Activated naive CD8-positive, alpha-beta T cell treated with anti-CD3 and anti-CD28 coated beads, Interleukin-2, amount 50 U/mL, for 16 hours (primary cell): ENCODE data around the gene NAE1.
"Not testable (repeated sequence)": the region's sequence is repeated elsewhere in the genome, so short reads cannot be mapped to it uniquely, and the experiment has no call there.

Experiments
- DNase-seq: peaks from one replicate; pipeline ENCODE4 v3.0.0-alpha.2; 2020; ENCODE audit warnings: low read depth, low spot score

Gene NAE1

DNA sequence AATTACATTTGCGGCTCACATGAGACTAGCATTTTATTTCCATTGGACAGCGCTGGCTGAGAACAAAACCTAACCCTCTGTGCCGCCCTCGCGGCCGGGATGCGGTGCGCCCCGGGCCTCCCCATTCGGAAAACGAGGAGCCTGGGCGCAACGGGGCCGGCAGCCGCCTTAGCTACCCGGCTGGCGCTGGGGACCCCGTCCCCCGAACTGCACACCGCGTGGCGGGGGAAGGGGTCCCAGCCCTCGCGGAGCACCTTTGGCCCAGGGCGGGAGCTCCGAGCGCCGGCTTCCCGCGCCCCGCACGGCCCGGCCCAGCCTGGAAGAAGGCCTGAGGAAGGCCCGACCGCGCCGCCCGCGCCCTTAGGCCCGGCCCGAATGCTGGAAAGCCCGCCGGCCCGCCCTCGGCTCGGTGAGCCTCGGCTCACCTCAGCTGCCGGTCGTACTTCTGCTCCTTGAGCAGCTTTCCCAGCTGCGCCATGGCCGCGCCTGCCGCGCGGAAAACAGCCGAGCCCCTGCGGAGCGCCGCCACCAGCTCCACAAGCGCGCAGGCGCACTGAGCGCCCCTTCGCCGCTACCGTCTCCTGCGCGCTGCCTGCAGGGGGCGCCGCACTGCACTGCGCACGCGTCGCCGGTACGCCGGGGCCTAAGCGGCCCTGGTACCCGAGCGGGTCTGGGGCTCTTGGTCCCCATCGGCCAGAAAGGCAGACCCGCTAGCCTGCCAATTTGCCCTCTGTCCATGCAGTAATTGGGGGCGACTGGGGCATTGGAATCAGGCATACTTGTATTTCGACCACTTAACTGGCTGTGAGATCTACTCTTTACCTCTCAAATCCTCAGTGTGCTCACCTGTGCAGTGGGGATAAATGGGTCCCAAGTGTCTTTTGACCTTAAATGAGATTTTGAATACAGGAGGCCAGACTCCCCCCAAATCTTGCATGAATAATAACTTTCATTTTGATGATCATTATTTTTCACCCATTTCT, at the start of gene NAE1:
Gene NAE1 (minus strand): TSS at position 555 of the 983 bp plus-strand sequence. CDS start 77 bp downstream, at position 478.
- DNase-seq, result peak; percentile 72

DNA sequence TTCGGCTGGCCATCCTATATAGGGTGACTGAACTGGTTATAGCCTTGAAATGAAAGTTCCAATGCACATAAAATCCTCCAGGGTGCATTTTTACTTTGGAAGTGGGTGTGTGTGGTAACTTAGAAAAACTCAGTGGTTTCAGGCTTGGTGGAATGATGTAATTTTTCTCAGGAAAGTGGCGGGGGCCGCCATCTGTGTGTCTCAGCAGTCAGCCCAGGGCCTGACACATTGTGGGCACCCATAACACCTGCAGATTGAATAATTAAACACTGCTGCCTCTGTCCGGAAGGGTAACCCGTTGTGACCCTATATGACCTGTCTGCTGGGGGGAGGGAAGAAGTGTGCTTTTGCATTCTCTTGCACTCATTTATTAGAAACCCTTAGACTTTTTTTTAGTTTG, 47.3 kb upstream of the NAE1 start:
- DNase-seq, result no peak

DNA sequence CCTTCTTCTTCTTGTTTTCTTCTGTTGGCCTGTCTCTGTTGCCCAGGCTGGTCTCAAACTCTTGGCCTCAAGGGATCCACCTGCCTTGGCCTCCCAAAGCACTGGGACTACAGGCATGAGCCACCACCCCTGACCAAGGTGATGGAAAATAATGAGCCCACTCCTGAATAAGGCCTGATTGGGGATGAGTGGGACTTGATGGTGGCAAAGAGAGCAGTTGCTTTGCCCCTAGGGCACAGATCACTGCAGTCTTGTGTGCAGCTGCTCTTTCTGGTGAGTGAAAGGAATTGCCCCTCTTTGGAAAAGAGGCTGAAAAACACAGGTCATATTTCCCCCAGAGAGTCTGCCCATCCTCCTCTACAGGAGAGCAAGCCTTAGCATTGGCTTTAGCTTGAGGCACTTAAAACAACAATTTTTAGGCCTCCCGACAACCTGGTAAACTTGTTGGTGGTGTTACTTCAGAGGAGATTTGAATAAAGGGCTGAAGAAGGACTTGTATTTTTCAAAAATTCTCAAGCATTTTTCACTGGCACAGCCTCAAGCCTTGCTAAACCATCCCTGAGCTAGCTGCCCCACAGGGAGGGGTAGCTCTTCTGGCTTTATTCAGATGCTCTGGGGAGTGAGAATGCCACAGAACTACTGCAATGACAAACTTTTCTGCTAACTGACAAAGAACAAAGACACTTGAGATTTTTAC, 43.5 kb upstream of the NAE1 start:
- no peak for DNase-seq

DNA sequence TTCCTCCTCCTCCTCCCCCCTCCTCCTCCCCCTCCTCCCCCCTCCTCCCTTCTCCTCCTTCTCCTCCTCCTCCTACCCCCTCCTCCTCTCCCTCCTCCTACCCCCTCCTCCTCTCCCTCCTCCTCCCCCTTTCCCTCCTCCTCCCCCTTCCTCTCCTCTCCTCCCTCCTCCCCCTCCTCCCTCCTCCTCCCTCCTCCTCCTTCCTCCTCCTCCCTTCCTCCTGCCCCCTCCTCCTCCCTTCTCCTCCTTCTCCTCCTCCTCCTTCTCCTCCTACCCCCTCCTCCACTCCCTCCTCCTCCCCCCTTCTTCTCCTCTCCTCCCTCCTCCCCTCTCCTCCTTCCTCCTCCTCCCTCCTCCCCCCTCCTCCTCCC, 42.9 kb upstream of the NAE1 start:
- DNase-seq, result no peak

DNA sequence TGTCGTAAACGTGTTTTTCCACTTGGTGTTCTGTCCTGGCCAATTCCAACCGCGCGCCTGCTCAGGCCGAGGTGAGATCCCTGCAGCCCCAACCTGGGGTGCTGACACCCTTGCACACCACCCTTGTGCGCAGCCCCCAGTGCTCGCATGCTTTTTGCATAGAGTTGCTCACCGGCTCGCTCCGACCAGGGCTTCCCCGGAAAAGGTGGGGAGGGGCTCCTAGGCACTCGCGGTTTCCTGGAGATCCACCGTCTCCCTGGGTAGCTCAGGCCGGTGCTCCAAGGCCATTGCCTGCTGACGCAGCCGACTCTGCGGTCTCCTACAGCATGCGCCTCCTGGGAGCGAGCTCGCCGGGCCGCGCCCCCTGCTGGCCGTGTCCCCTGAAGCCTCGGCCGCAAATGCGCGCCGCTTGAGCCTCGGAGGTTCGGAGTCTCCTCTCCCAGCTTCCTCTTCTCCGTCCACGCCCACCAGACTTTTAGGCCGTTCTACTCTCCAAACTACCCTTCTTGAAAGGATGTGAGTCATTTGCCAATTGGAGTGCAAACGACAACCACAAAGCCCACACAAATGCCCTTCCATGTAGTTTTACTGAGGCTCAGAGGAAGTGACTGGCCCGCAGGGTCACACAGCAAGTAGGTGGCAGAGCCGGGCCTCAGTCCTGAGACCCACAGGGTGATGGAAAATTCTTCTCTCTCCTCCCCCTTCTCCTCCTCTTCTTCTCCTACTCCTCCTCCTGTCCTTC, 42.3 kb upstream of the NAE1 start:
- DNase-seq, result peak; percentile 77

DNA sequence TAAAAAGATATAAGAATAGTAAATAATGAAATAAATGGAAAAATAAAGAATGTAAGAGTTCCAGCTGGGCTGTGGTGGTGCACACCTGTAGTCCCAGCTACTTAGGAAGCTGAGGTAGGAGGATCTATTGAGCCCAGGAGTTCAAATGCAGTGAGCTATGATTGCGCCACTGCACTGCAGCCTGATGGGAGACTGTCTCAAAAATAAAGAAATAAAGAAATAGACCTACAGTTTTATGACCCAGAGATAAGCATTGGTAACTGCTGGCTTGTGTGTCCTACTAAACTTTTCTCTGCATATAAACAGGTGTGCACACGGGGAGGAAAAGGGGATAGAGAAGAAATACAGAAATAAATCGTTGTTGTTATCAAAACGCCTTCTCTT, 41.8 kb upstream of the NAE1 start:
- DNase-seq, result no peak

DNA sequence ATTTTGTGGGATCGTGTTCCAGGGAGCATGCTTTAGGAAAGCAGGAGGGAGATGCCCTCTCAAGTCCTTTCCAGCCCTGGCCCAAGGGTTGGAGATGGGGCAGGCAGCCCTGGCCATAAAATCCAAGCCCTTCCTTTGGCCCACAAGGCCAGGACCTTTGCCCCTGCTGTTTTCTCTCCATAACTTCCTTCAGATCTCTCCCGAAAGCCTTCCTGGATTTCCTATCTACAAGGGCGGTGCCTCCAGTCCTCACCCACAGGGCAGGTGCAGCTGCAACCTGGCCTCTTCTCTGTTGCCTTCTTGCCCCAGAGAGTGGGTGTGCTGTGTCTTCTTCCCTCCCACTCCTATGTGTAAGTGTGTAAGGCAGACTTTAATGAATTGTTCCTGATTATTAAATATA, 41.1 kb upstream of the NAE1 start:
- no peak for DNase-seq

DNA sequence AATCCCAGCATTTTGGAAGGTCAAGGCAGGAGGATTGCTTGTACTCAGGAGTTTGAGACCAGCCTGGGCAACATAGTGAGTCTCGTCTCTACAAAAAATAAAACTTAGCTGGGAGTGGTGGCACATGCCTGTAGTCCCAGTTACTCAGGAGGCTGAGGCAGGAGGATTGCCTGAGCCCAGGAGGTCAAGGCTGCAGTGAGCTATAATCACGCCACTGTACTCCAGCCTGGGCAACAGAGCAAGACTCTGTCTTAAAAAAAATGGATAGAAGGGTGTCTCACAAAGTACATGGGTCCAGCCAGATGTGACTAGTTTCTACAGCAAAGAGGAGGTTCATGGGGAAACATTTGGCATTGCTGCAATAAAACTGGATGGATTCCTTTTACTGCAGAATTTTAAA, 40.6 kb upstream of the NAE1 start:
- DNase-seq, result not testable (repeated sequence)

DNA sequence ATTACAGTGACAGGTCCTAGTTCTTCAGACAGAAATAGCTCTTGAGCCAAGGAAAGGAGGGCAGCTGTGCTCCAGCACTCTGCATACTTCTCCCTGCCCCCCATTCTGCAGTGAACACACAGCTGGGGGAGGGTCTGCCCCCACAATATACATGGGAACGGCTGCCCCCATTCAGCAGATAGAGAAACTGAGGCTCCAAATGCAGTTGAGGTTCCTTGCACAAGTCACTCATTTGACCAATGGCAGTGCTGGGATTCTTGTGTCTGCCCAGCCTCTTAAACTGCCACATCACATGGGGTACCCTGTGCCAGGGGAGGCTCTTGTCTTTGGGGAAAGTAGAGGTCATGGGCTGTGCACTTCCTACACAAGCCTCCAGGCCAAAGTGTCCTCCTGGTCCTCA, 38.6 kb upstream of the NAE1 start:
- no peak for DNase-seq

DNA sequence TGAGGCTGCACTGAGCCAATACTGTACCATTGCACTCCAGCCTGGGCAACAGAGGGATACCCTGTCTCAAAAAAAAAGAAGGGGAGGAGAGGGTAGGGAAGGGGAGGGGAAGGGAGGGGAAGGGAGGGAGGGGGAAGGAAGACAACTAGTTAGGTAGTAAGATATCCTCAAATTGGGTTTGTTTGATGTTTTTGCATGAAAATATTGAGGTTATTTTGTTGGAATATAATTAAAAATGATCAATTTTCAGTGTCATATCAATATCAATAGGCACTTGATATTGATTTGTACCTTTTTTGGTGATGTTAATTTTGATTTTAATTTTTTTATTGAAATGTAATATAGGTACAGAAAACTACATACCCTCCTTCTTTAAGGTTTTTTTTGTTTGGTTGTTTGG, 32.9 kb upstream of the NAE1 start:
- no peak for DNase-seq

DNA sequence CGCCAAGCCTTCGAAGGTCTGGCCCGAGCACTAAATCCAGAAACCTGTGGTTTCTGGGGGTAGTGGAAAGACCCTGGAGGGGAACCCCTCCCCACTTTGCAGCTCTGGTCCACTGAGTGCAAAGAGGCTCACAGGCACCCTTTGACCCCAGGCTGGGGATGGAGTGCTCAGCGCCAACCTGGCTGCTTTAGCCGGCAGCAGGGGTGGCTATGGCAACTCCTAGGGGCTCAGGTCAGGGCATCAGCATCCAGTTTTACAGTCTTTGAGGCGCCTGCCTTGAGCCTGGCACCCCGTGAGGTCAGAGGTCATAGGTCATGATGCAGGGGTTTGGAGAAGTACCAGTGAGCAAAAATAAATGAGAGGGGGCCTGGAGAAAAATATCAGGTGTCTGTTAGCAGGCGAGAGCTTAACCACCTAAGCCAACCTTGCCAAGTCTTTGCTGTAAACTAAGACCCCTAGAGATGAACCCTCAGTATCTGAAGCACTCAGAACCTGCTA, 31.3 kb upstream of the NAE1 start:
- DNase-seq, result no peak

DNA sequence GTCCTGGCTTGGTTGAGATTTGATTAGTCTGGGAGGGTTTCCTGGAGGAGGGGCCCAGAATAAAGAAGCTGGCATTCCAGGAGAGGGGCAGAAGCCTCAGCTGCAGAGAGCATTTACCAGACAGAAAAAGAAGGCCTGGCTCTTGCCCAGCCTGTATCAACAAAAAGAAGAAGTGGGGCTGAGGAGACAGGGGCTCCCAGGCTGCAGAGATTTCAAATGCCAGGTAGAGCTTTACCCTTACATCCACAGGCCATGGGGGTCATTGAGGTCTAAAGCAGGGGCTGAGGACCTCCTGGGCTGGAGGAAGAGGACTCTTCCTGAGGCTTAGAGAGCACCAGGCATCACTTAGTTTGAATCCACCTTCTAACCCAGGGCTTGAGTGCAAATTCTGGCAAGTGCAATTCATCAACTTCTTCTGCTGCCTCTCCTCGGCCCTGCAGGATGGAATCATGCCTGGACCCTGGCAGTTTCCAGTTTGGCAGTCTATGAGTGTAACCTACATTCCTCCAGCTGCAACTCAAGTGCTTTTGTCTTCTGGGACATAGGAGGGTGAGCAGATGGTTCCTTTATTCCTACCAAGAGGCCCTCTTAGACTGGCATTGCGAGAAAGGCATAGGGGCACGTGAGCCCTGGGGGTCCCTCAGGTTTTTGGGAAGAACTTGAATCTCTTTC, 28.8 kb upstream of the NAE1 start:
- no peak for DNase-seq

DNA sequence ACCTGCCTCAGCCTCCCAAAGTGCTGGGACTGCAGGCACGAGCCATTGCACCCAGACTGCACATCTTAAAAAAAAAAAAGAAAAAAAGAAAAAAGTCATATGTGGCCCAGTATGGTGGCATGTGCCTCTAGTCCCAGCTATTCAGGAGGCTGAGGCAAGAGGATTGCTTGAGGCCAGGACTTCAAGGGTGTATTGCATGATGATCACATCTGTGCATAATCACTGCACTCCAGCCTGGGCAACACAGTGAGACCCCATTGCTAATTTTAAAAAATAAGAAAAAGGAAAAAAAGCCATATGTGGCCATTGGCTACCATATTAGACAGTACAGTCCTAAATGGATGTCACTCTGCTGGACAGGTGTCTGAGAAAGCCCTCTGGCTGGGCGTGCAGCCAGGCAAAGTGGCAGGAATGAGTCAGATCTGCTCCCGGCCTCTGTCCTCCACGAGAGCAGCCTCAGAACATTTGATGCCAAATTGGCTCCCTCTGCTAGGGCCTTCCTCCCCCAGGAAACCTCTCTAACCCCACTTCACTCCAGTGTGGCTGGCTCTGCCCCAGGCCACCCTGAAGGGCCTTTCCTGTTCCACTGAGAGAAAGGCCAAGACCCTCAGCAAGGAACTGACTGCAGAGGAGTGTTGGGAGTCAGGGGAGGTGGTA, 28.1 kb upstream of the NAE1 start:
- DNase-seq, result no peak

DNA sequence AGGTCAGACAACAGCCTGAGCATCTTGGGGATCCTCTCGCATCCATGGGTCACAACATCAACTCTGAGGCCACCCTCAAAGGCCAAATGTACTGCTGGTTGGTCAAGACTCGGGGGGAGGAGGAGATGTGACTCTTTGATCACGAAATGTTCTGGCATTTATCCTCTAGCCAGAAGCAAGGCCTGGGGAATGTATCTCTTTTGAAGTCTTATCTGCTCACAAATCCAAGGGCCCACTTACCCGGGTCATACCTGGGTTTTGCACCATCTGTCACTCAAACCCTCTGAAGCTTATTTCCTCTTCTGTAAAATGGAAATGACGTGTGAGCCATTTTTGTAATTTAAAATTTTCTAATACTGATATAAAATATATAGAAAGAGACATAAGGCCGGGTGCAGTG, 26.7 kb upstream of the NAE1 start:
- no peak for DNase-seq

DNA sequence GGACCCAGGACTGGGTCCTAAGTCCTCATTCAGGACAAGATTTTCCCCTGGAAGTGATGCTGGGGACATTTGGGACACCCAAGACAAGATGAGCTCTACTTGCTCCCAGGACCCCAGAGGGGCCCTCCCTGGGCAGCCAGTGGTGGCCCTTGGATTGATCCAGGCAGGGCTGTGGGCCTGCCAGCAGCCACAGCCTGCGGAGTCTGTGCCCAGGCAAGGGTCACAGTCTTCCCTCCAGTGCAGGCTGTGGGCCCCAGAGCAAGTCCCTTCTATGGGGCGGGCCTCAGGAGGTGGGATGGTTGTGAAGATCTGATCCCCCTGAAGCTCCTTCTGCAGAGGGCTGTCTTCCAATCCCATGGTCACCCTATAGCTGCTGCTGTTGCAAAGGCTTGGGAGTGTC, 26.0 kb upstream of the NAE1 start:
- DNase-seq, result no peak

DNA sequence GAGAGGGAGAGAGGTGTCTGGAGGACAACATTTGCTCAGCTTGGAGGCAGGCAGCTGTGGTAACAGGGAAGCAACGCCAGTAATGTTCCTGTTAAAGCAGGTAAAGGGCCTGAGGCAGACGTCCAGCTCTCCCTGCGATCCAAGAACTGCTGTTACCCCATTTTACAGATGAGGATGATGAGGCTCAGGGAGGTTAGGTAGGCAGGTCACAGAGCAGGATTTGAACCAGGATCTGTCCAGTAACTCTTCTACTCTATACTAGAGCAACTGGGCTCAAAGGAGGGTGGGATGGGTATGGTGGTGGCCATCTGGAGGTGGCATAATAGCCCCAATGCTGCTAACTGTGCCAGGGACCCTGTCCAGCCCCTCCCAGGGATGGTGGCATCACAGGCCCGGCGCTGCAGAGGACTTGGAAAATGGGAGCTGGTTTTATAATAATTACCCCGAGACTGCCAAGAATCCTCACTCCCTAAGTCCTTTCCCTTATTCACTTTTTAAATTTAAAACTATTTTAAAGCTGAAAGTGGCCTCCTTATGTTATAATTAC, 25.5 kb upstream of the NAE1 start:
- no peak for DNase-seq

DNA sequence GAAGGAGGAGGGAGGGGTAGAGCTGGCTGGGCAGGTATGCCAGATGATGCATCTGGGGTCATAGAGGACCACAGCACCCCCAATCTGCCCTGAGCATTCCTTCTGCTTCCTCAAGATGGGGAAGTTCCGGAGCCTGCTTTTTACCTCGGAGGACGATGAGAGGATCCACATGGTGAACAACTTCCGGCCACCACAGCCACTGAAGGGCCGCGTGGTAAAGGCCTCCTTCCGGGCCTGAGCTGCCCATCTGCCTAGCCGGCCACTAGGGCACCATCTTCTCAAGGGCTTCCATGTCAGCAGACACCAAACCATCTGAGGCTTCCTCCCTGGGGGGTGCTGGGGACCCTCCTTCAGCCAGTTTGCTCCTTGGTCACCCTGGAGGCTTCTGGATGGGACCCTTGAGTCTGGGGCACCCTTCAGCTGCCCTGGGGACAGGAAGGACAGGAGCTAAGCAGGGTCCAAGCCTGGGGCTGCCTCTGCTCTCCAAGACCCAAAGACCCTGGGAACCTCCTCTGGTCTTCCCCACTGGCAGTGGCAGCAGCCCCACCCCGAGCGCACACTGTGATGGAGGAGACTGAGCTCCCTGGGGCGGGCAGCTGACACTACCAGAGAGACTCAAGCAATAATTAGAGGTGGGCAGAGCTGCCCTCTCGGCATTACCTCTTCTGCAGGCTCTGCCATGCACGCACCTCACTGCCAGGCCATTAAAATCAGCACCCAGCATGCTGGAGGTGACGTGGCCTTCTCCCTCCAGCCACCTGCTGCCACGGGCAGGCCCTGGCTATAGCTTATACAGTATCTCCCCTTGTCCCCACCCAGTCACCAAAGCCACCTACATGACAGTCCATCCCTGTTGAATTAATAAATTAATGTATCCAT, 22.7 kb upstream of the NAE1 start:
- no peak for DNase-seq

DNA sequence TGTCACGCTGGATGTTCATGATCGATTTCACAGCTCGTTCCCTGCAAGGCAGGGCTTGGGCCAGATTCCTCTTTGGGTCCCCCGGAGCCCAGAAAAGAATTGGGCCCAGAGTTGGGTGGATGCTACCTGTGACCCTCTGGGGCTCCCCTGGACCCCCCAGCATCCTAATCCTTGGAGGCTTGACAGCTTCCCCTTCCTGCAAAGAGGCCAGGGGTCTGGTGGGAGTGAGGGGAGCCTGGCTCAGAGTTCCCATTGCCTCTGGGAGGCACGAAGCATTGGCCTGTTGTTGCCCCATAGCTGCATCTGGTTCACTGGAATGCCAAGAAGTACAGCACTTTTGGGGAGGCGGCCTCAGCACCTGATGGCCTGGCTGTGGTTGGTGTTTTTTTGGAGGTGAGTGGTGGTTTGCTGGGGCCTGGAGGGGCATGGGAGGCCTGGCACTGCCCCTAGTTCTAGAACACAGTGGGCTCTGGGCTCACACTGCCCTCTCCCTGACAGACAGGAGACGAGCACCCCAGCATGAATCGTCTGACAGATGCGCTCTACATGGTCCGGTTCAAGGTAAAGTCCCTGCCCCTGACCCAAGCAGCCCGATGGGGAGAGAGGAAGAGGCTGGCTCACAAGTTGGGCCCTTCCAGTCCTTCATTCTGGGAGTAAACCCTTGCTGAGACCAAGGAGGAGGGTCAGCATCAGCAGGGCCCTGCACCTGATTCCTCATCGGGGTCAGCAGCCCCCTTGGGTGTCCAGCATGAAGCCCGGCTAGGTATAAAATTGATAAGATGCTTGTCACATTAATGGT, 20.6 kb upstream of the NAE1 start:
- no peak for DNase-seq
